Adipose tissue (tissue), 3 donors: ENCODE data around the gene SLC25A41. TPM values are rescaled to one million over a fixed set of nuclear protein-coding genes. Genes with fewer than 3 reads are reported as not detected.

Experiments
- H3K27ac ChIP-seq: one replicate; pipeline ENCODE4 v1.5.1; 2013; ENCODE audit warnings: low read depth, low read length
- WGBS, 3 donors: extraction: QIAGEN DNeasy Blood & Tissue Kit; methylation state at CpG; one replicate each; pipeline ENCODE4 v1.1.7; 2013; 5-methylcytosine and 5-hydroxymethylcytosine counted together
- polyA plus RNA-seq, 3 donors: library from polyadenylated mRNA; stranded (reverse); fragments of 200-250 nt; gene quantifications; one replicate each; pipeline ENCODE4 v1.2.3, GENCODE V29; 2013
- donor health status: healthy with polysubstance abuse.
- donor health status: Bipolar disorder and iron deficiency.
- donor health status: healthy.

SLC25A41 gene
- polyA plus RNA-seq, 3 donors = 0.09 to 0.22 (median 0.21) TPM

- 0 to 1% (median 0%) methylated on average over 65 to 69 of the region's 69 CpGs for WGBS, 3 donors
- peak within 1 kb of the TSS; percentile 32 for H3K27ac ChIP-seq
These were observed 40.2 kb downstream of the SLC25A41 start, which contains the start of gene GTF2F1 for GRCh38 chr19:6393074-6393982. GTF2F1 (minus strand) TSS chr19:6393164; CDS start chr19:6392995, 169 bp downstream.

GRCh38 chr19:6392221-6393073 is 41.1 kb downstream of the SLC25A41 start:
- no peak overlapping the region for H3K27ac ChIP-seq
- 7 to 8% (median 7%) methylated on average over 30 of the region's 30 CpGs for WGBS, 3 donors

- 92 to 95% (median 94%) methylated on average over 19 of the region's 19 CpGs for WGBS, 3 donors
- H3K27ac ChIP-seq = no peak overlapping the region
These were observed 46.2 kb downstream of the SLC25A41 start for GRCh38 chr19:6387372-6387771.

GRCh38 chr19:6384381-6384780 is 49.2 kb downstream of the SLC25A41 start:
- 83 to 93% (median 91%) methylated on average over 4 of the region's 4 CpGs for WGBS, 3 donors

GRCh38 chr19:6383188-6383587 is 50.4 kb downstream of the SLC25A41 start:
- 92 to 97% (median 96%) methylated on average over 19 of the region's 19 CpGs for WGBS, 3 donors
- H3K27ac ChIP-seq = no peak overlapping the region

More at GRCh38 chr19:6384381-6384780, 49.2 kb downstream of the SLC25A41 start:
- no peak overlapping the region for H3K27ac ChIP-seq

- 95 to 97% (median 97%) methylated on average over 30 to 40 of the region's 40 CpGs for WGBS, 3 donors
These were observed 52.4 kb downstream of the SLC25A41 start for GRCh38 chr19:6381030-6381750.

GRCh38 chr19:6379744-6380143 is 53.8 kb downstream of the SLC25A41 start:
- H3K27ac ChIP-seq = no peak overlapping the region
- WGBS, 3 donors = 80 to 100% (median 97%) methylated on average over 3 of the region's 3 CpGs

More at GRCh38 chr19:6381030-6381750, 52.4 kb downstream of the SLC25A41 start:
- H3K27ac ChIP-seq = no peak overlapping the region

GRCh38 chr19:6378486-6378885 is 55.1 kb downstream of the SLC25A41 start:
- WGBS, 3 donors = 85 to 92% (median 90%) methylated on average over 9 of the region's 9 CpGs

GRCh38 chr19:6378041-6378440 is 55.5 kb downstream of the SLC25A41 start:
- no peak overlapping the region for H3K27ac ChIP-seq
- WGBS, 3 donors = 54 to 90% (median 72%) methylated on average over 6 of the region's 6 CpGs

More at GRCh38 chr19:6378486-6378885, 55.1 kb downstream of the SLC25A41 start:
- H3K27ac ChIP-seq = no peak overlapping the region

- no peak overlapping the region for H3K27ac ChIP-seq
- 70 to 78% (median 76%) methylated on average over 19 of the region's 19 CpGs for WGBS, 3 donors
These were observed 56.9 kb downstream of the SLC25A41 start for GRCh38 chr19:6376512-6377190.

Other genes with a start within 250 kb of the SLC25A41 start
- 10 to 100 TPM; 19.3 to 41.7 (median 37.5) TPM for gene MLLT1, start 153.8 kb downstream of the SLC25A41 start, polyA plus RNA-seq
- under 1 TPM in 1 of 3 donors, not detected in 2; 0.04 TPM for gene ACER1, start 100.2 kb downstream of the SLC25A41 start, polyA plus RNA-seq
- gene CLPP, start 72.2 kb downstream of the SLC25A41 start, polyA plus RNA-seq = 10 to 100 TPM; 55.9 to 91.0 (median 59.7) TPM
- gene ALKBH7, start 61.0 kb downstream of the SLC25A41 start, polyA plus RNA-seq = 10 to 100 TPM; 68.7 to 71.8 (median 70.9) TPM
- gene PSPN, start 57.8 kb downstream of the SLC25A41 start, polyA plus RNA-seq = under 1 TPM; 0.37 to 0.79 (median 0.46) TPM
- 10 to 100 TPM; 36.4 to 44.7 (median 40.9) TPM for gene GTF2F1, start 40.6 kb downstream of the SLC25A41 start, polyA plus RNA-seq
- 100 to 1,000 TPM in 2 of 3 donors, 10 to 100 TPM in 1; 63.8 to 142 (median 130) TPM for gene KHSRP, start 9.0 kb downstream of the SLC25A41 start, polyA plus RNA-seq
- gene SLC25A23, start 26.0 kb upstream of the SLC25A41 start, polyA plus RNA-seq = 10 to 100 TPM; 14.0 to 40.1 (median 26.5) TPM
- 10 to 100 TPM in 1 of 3 donors, 1 to 10 TPM in 1, under 1 TPM in 1; 0.67 to 47.3 (median 4.1) TPM for gene CRB3, start 30.5 kb upstream of the SLC25A41 start, polyA plus RNA-seq
- gene DENND1C, start 48.0 kb upstream of the SLC25A41 start, polyA plus RNA-seq = 1 to 10 TPM; 1.5 to 2.7 (median 2.1) TPM
- gene TUBB4A, start 68.5 kb upstream of the SLC25A41 start, polyA plus RNA-seq = 1 to 10 TPM in 1 of 3 donors, under 1 TPM in 2; 0.18 to 2.0 (median 0.68) TPM
- gene TNFSF9, start 97.3 kb upstream of the SLC25A41 start, polyA plus RNA-seq = 1 to 10 TPM in 1 of 3 donors, under 1 TPM in 2; 0.09 to 1.5 (median 0.83) TPM
- 1 to 10 TPM in 1 of 3 donors, under 1 TPM in 1, not detected in 1; 0.22 to 1.0 TPM for gene CD70, start 157.4 kb upstream of the SLC25A41 start, polyA plus RNA-seq
- gene TNFSF14, start 236.4 kb upstream of the SLC25A41 start, polyA plus RNA-seq = 10 to 100 TPM in 1 of 3 donors, 1 to 10 TPM in 2; 2.1 to 12.6 (median 4.4) TPM